AG04450 (cell line): ENCODE results near the gene CNOT11. TPM values are rescaled to one million over a fixed set of nuclear protein-coding genes. Genes with fewer than 3 reads are reported as not detected.
"Not testable (repeated sequence)": the region's sequence is repeated elsewhere in the genome, so short reads cannot be mapped to it uniquely, and the experiment has no call there.

Experiments
- CTCF ChIA-PET: fragments of 300-600, 350-600 bp; formaldehyde crosslinking; extraction: SDS; loops from one replicate; lab custom pipeline; 2022; ENCODE audit warnings: antibody characterized with exemption, inconsistent platforms; lab: Charles Lee
- POLR2A ChIA-PET: fragments of 350-600 bp; formaldehyde crosslinking; extraction: SDS; loops from one replicate; lab custom pipeline; 2021; ENCODE audit warnings: antibody characterized with exemption, inconsistent platforms; lab: Yijun Ruan, JAX
- DNase-seq: peaks from one replicate; pipeline ENCODE4 v3.0.0-alpha.2; 2011; ENCODE audit warnings: low read depth, low spot score
- H3K27ac ChIP-seq: one replicate; pipeline ENCODE4 v1.5.1; 2012; ENCODE audit warnings: low read depth, low read length, control low read depth
- H3K27me3 ChIP-seq: one replicate; pipeline ENCODE4 v1.6.0; 2012; ENCODE audit warnings: low read length; ENCODE audit not compliant: control insufficient read depth, insufficient read depth
- H3K4me3 ChIP-seq: 2 replicates; pipeline ENCODE4 v1.5.1; 2011; ENCODE audit warnings: mild to moderate bottlenecking, low read depth, low read length, control low read depth
- H3K9me3 ChIP-seq: 2 replicates; pipeline ENCODE4 v1.5.1; 2012; ENCODE audit warnings: low read length; ENCODE audit not compliant: control insufficient read depth, insufficient read depth
- polyA plus RNA-seq: library from polyadenylated mRNA; depleted of rRNA; stranded (reverse); fragments of >200 nt; gene quantifications from 2 replicates; pipeline ENCODE4 v1.2.3, GENCODE V29; 2011
- TF ChIP-seq, protein P1 (sequence below): IDR thresholded peaks from 2 replicates; pipeline ENCODE4 v1.5.1; 2011; ENCODE audit warnings: low read depth, low read length, control low read depth, inconsistent platforms

The CNOT11 gene
- polyA plus RNA-seq, 1 experiment: 68.5 TPM

DNA sequence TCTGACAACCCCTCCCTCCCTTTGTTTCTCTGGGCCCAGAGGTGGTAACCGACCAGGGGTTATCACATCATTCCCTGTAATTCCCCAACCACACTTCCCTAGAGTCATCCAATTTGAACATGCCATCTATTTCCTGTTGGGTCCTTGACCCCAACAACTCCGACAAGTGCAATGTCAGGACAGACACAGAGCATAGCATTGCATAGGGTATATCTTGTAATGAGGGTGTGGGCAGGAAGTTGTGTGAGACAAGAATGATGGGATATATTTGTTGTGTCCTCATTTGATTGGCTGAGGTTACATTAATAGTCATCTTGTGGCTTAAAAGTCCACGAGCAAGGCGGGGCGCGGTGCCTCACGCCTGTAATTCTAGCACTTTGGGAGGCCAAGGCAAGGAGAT, 33.4 kb upstream of the CNOT11 start:
- H3K27ac ChIP-seq: no peak overlapping the region
- H3K4me3 ChIP-seq: no peak overlapping the region
- TF ChIP-seq, protein P1, sequence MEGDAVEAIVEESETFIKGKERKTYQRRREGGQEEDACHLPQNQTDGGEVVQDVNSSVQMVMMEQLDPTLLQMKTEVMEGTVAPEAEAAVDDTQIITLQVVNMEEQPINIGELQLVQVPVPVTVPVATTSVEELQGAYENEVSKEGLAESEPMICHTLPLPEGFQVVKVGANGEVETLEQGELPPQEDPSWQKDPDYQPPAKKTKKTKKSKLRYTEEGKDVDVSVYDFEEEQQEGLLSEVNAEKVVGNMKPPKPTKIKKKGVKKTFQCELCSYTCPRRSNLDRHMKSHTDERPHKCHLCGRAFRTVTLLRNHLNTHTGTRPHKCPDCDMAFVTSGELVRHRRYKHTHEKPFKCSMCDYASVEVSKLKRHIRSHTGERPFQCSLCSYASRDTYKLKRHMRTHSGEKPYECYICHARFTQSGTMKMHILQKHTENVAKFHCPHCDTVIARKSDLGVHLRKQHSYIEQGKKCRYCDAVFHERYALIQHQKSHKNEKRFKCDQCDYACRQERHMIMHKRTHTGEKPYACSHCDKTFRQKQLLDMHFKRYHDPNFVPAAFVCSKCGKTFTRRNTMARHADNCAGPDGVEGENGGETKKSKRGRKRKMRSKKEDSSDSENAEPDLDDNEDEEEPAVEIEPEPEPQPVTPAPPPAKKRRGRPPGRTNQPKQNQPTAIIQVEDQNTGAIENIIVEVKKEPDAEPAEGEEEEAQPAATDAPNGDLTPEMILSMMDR: no peak
- ChIA-PET CTCF (interaction anchor here (3.2 kb wide), 1 partner anchor 14 kb away, joined by 16 read pairs; no protein-coding TSS in a partner anchor), POLR2A (no interaction called here)
- no peaks in the 10 kb centered on the region for H3K9me3 ChIP-seq
- DNase-seq: no peak
- H3K27me3 ChIP-seq: peaks cover 5% of the 10 kb centered on the region

- CTCF ChIA-PET, H3K9me3 ChIP-seq, DNase-seq, H3K27ac ChIP-seq, H3K27me3 ChIP-seq, POLR2A ChIA-PET, H3K4me3 ChIP-seq: not testable (repeated sequence)
Measured at GRCh38 chr2:101220091-101220490, 32.6 kb upstream of the CNOT11 start.

GRCh38 chr2:101223814-101224231, 28.9 kb upstream of the CNOT11 start:
- TF ChIP-seq, protein P1: no peak
- ChIA-PET CTCF (interaction anchor here (0.9 kb wide), 1 partner anchor 19 kb away, joined by 4 read pairs; no protein-coding TSS in a partner anchor), POLR2A (no interaction called here)
- H3K27me3 ChIP-seq: peaks cover 4% of the 10 kb centered on the region
- no peak for DNase-seq
- H3K9me3 ChIP-seq: no peaks in the 10 kb centered on the region
- H3K27ac ChIP-seq: no peak overlapping the region
- H3K4me3 ChIP-seq: no peak overlapping the region

DNA sequence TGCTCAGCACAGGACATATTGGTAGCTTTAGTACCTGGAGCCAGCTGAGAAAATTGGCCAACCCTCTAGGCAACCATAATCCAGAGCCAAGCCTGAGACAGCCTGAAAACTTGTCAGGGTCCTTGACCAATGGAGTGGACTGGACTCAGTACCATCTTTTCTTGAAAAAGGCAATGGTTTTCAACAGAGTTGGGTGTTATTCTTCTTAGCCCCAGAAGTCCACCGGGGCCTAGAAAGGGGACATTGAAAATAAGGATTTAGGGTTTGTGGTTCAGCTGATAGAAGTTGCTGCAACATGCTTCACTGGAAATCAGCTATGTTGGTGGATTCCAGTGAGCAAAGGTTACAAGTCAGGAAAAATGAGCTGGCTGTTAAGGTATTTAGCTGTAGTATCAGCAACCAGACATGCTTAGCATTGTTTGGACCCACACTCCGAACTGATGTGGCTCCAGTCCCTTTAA, 22.1 kb upstream of the CNOT11 start:
- ChIA-PET POLR2A (no interaction called here), CTCF (interaction anchor here (1.2 to 2.2 kb wide), 2 partner anchors 10 to 25 kb away, joined by 6 to 12 read pairs; no protein-coding TSS in a partner anchor)
- H3K9me3 ChIP-seq: no peaks in the 10 kb centered on the region
- H3K27me3 ChIP-seq: peaks cover 2% of the 10 kb centered on the region
- no peak overlapping the region for H3K27ac ChIP-seq
- H3K4me3 ChIP-seq: no peak overlapping the region
- TF ChIP-seq, protein P1: no peak
- no peak for DNase-seq

GRCh38 chr2:101231240-101231639, 21.4 kb upstream of the CNOT11 start:
- no peak for DNase-seq
- POLR2A ChIA-PET: no interaction called here

More at GRCh38 chr2:101231240-101231639, 21.4 kb upstream of the CNOT11 start:
- no peak overlapping the region for H3K27ac ChIP-seq
- peaks cover 2% of the 10 kb centered on the region for H3K27me3 ChIP-seq
- TF ChIP-seq, protein P1: no peak
- H3K9me3 ChIP-seq: no peaks in the 10 kb centered on the region
- CTCF ChIA-PET: interaction anchor here (2.2 kb wide), 1 partner anchor 9 kb away, joined by 12 read pairs; no protein-coding TSS in a partner anchor
- H3K4me3 ChIP-seq: no peak overlapping the region
